ENCODE results near the gene THY1. TPM values are rescaled to one million over a fixed set of nuclear protein-coding genes. Genes with fewer than 3 reads are reported as not detected.

The THY1 gene
- not detected in 2 replicates for total RNA-seq

DNA sequence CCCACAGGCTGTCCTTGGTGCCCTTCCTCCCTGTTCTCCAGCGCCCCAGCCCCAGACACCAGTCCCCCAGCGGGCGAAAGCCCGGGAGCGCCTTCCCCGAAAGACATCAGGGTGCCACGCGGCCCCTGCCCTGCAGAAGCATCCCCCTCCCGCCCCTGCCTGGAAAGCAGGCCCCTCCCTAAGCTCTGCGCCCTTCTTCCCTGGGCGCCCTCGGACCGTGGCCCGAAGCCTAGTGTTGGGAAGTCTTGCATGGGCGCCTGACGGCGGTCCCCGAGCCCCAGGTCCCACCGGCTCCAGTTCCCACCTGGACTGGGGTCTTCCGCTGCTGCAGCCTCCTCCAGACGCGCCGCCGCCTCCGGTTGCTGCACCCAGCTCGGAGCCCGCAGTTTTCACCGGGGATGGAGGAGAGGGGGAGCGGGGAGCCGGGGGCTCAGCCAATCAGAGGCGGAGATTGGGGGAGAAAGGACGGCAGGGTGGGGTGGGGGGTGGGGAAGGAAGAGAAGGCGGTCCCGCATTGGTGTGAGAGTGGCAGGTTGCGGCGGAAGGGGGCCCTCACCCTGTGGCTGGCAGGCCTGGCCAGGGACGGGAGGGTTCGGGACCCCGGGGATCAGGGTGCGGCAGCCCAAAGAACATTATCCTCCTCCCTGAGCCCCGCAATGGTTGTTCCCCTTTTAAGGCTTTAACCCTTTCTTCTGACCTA is at the start of gene THY1:
Gene THY1 (minus strand): TSS at position 364 of the 700 bp plus-strand sequence. CDS start 2,267 bp downstream, outside the sequence.
- H3K4me3 Mint-ChIP-seq, result peak within 1 kb of the TSS; percentile 22
- no peak for TF ChIP-seq CTCF (IDR thresholded peaks at IDR 0.05)
- peaks cover 65% of the 10 kb centered on the region for H3K27me3 Mint-ChIP-seq
- intact Hi-C loops (cut with micrococcal nuclease), result no loop called here
- no peak for DNase-seq
- POLR2A ChIA-PET, result interaction anchor here (0.6 kb wide), 1 partner anchor 16 kb away, joined by 5 read pairs; no protein-coding TSS in a partner anchor
- H3K27ac Mint-ChIP-seq, result no peak within 1 kb of the TSS
- CTCF ChIA-PET, result no interaction called here
- ATAC-seq (ENCODE audit: low read depth), result no peak
- H3K36me3 Mint-ChIP-seq (ENCODE audit: low read depth), result no peaks in the 10 kb centered on the region
- H3K4me1 Mint-ChIP-seq, result peaks cover 17% of the 10 kb centered on the region
- H3K9me3 Mint-ChIP-seq, result no peaks in the 10 kb centered on the region

DNA sequence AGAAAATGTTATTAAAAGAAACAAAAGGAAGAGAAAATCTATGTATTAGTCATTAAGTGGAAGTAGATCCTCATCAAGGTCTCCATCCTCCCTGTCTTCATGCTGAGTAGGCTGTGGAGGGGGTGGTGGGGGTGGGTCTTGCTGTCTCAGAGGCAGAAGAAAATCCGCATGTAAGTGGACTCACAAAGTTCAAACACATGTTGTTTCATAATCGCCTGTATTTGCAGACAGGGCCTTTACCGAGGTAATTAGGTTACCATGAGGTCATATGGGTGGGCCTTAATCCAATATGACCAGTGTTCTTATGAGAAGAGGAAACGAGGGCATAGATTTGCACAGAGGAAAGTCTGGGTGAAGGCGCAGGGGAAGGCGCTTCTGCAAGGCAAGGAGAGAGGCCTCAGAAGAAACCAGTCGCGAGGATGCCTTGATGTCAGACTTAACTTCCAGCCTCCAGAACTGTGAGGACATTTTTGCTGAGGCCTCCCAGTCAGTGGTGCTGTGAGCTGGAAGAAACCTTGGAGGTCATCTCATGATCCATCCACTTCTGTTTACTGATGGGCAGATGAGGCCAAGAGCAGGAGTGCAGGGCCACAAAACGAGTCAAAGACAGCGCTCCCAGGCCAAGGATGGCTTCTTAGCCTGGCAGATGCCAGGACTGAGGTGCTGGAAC is 49.3 kb upstream of the THY1 start:
- Mint-ChIP-seq H3K9me3 (peaks cover 6% of the 10 kb centered on the region), H3K27me3 (peaks cover 44% of the 10 kb centered on the region), H3K4me1 (no peaks in the 10 kb centered on the region), H3K4me3 (no peak overlapping the region), H3K27ac (no peak overlapping the region), H3K36me3 (ENCODE audit: low read depth) (no peaks in the 10 kb centered on the region)
- ChIA-PET POLR2A (no interaction called here), CTCF (no interaction called here)
- ATAC-seq (ENCODE audit: low read depth) (no peak), DNase-seq (no peak)
- intact Hi-C loops (cut with micrococcal nuclease), result no loop called here
- TF ChIP-seq CTCF (IDR thresholded peaks at IDR 0.05), result no peak

GRCh38 chr11:119471329-119471728 is 48.4 kb upstream of the THY1 start:
- Mint-ChIP-seq H3K27me3 (peaks cover 48% of the 10 kb centered on the region), H3K36me3 (ENCODE audit: low read depth) (no peaks in the 10 kb centered on the region), H3K27ac (no peak overlapping the region), H3K9me3 (peaks cover 14% of the 10 kb centered on the region), H3K4me1 (no peaks in the 10 kb centered on the region), H3K4me3 (no peak overlapping the region)
- ATAC-seq (ENCODE audit: low read depth) (no peak), DNase-seq (no peak)
- intact Hi-C loops (cut with micrococcal nuclease), result no loop called here
- CTCF ChIA-PET, result no interaction called here
- POLR2A ChIA-PET, result no interaction called here
- no peak for TF ChIP-seq CTCF (IDR thresholded peaks at IDR 0.05)

DNA sequence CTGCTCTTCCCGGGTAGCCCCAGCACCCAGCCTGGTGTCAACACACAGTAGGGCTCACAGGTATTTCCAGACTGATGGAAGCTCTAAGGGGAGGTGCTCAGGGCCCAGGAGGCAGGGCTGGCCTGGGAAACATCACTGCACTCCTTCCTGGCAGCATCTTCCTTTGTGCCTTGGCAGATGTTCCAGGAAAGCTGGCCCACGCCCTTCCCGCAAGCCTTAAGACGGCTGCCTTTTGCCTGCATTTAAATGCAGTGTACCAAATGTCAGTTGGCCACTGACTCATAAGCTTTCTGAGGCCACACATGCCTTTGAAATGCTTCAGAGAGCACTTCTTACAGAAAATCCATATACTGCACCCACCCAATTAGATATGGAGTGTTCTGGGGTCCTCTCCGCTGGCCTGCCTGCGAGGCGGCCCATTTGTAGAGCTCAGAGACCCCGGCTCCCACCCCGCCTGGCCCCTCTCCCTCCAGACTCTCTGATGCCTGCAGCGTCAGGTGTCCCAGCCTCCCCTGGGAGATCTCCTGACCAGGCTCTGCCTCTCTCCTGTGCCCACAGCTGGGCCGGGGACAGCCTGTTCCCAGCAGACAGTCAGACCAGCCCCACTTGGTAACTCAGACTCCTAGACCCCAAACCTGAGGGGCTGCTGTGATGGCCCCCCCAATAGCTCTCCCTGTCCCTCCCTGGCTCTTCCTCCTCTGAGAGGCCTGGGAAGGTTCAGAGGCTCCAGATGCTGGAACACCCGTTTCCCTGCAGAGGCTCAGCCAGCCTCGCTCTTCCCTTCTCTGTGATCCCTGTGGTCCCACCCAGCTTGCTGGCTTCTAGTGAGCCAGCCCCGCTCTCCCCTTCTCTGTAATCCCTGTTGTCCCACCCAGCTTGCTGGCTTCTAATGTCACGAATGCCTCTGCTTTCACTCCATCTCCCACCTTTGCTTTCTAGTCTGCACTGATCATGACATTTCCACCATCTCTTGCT is 47.6 kb upstream of the THY1 start:
- H3K4me3 Mint-ChIP-seq, result no peak overlapping the region
- DNase-seq, result no peak
- no peaks in the 10 kb centered on the region for H3K4me1 Mint-ChIP-seq
- no peak overlapping the region for H3K27ac Mint-ChIP-seq
- H3K27me3 Mint-ChIP-seq, result peaks cover 44% of the 10 kb centered on the region
- intact Hi-C loops (cut with micrococcal nuclease), result no loop called here
- H3K36me3 Mint-ChIP-seq (ENCODE audit: low read depth), result no peaks in the 10 kb centered on the region
- CTCF ChIA-PET, result no interaction called here
- no peak for ATAC-seq (ENCODE audit: low read depth)
- H3K9me3 Mint-ChIP-seq, result peaks cover 14% of the 10 kb centered on the region
- TF ChIP-seq CTCF (IDR thresholded peaks at IDR 0.05), result no peak
- POLR2A ChIA-PET, result no interaction called here

- Mint-ChIP-seq H3K4me3 (no peak overlapping the region), H3K27ac (no peak overlapping the region), H3K4me1 (no peaks in the 10 kb centered on the region), H3K36me3 (ENCODE audit: low read depth) (no peaks in the 10 kb centered on the region), H3K9me3 (peaks cover 21% of the 10 kb centered on the region), H3K27me3 (peaks cover 44% of the 10 kb centered on the region)
- ATAC-seq (ENCODE audit: low read depth) (no peak), DNase-seq (no peak)
- TF ChIP-seq CTCF (IDR thresholded peaks at IDR 0.05), result no peak
- ChIA-PET POLR2A (no interaction called here), CTCF (no interaction called here)
- intact Hi-C loops (cut with micrococcal nuclease), result no loop called here
Observed at GRCh38 chr11:119469506-119469905, 46.5 kb upstream of the THY1 start.

All from activated B cell treated with CpG ODN at 0.5 μM for 24 hours (primary cell).